ENCODE data around the gene FAM162A. TPM values are rescaled to one million over a fixed set of nuclear protein-coding genes. Genes with fewer than 3 reads are reported as not detected.

Gene FAM162A
- total RNA-seq, 2 donors from 2014 or later = 167 to 310 TPM

DNA sequence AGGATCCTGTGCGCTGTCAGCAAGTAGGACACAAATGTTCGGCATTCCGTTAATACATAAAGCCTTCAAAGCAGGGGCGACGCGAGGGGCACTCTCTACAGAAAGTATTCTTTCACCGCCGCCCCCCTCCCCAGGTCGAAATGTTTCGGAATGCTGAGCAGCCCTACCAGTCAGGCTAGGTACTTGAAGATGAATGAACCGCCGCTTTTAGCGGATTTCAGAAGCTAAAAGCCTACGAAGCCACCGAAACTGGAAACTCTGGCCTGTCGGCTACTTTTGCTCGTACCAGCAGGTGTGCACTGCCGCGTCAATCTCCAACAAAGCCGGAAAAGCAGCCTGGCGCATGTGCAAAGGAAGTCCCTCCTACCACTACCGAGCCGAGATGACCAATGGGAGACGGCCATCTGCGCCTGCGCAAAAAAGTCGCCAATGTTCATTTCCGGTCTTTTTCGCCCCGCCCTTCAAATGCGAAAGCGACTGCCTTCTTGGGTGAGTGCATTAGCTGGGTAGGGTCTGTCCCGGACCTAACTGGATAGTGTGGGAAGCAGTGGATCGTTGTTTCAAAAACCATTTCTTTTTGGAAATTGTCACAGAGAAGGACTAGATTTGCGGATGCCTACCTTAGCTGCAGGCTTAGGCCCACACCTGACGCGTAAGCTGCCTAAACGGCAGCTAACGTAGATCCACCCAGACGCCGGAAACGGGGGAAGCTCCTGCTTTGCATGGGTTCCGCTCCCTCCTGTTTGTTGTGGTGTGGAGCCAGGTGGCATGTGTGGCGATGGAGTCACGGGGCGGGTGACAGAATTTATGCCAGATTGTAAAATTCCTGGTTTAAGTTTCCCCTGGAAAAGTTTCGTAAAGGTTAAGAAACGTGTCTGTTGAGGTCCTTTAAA, 32.0 kb downstream of the FAM162A start, which contains the start of gene WDR5B:
WDR5B (minus strand) TSS at position 301 of the 893 bp plus-strand sequence. CDS start 534 bp downstream, outside the sequence.
- TF ChIP-seq CTCF (IDR thresholded peaks at IDR 0.05) = no peak
- H3K36me3 ChIP-seq = no peaks in the 10 kb centered on the region
- peak within 1 kb of the TSS; percentile 57 for H3K4me3 ChIP-seq
- no peaks in the 10 kb centered on the region for H3K9me3 ChIP-seq
- H3K9ac ChIP-seq (ENCODE audit: low read depth in 2 of 2, low read length in 2 of 2) = peak within 1 kb of the TSS; percentile 52 to 88
- intact Hi-C loops (cut with DNase I) = no loop called here
- H3K27ac ChIP-seq = peak within 1 kb of the TSS; percentile 91
- peak; percentile 99 for DNase-seq
- peaks cover 6% of the 10 kb centered on the region for H3K4me1 ChIP-seq
- H3K27me3 ChIP-seq = no peaks in the 10 kb centered on the region

DNA sequence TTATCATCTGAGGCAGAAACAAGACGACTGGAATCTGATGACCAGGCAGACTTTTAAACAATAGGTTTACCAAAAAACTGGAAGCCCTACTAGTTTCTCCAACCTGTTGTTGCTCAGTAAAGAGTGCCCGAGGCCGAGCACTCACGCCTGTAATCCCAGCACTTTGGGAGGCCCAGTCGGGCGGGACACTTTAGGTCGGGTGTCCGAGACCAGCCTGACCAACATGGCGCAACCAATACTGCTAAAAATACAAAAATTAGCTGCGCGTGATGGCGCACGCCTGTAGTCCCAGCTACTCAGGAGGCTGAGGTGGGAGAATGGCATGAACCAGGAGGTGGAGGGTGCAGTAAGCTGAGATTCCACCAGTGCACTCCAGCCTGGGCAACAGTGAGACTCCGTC, 33.0 kb downstream of the FAM162A start:
- DNase-seq = no peak
- H3K9me3 ChIP-seq = no peaks in the 10 kb centered on the region
- peak overlapping the region; percentile 57 for H3K4me3 ChIP-seq
- intact Hi-C loops (cut with DNase I) = no loop called here
- H3K4me1 ChIP-seq = peaks cover 6% of the 10 kb centered on the region
- H3K27ac ChIP-seq = no peak overlapping the region
- no peaks in the 10 kb centered on the region for H3K36me3 ChIP-seq
- H3K27me3 ChIP-seq = no peaks in the 10 kb centered on the region
- peak overlapping the region in 1 of 2 donors; percentile 88 for H3K9ac ChIP-seq (ENCODE audit: low read depth in 2 of 2, low read length in 2 of 2)
- TF ChIP-seq CTCF (IDR thresholded peaks at IDR 0.05) = no peak

- Histone ChIP-seq H3K27ac (no peak overlapping the region), H3K4me1 (peaks cover 6% of the 10 kb centered on the region), H3K36me3 (no peaks in the 10 kb centered on the region), H3K4me3 (no peak overlapping the region), H3K27me3 (no peaks in the 10 kb centered on the region), H3K9me3 (no peaks in the 10 kb centered on the region), H3K9ac (ENCODE audit: low read depth in 2 of 2, low read length in 2 of 2) (no peak overlapping the region)
- intact Hi-C loops (cut with DNase I) = no loop called here
- no peak for DNase-seq
- no peak for TF ChIP-seq CTCF (IDR thresholded peaks at IDR 0.05)
Measured at GRCh38 chr3:122421101-122421500, 37.1 kb downstream of the FAM162A start.

DNA sequence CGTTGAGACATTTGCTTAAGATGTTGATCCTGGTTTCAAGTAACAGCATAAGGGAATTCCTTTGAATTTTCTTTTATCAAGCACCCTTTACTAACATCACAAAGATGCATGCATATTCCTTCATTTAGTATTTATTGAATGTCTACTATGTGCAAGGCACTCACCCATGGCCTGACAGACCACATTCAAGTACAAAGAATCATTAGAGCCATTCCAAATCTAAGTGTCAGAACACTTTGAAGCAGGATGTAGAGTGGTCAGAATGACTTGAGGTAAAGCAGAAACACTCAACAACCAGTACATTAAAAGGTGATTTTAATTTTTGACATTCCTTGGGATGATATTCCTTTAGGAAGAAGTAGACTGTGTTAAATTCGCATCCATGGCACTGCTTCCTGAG, 37.9 kb downstream of the FAM162A start:
- no peak for DNase-seq
- Histone ChIP-seq H3K27me3 (no peaks in the 10 kb centered on the region), H3K27ac (no peak overlapping the region), H3K9ac (ENCODE audit: low read depth in 2 of 2, low read length in 2 of 2) (no peak overlapping the region), H3K4me3 (no peak overlapping the region), H3K4me1 (peaks cover 4% of the 10 kb centered on the region), H3K9me3 (no peaks in the 10 kb centered on the region), H3K36me3 (peaks cover 4% of the 10 kb centered on the region)
- intact Hi-C loops (cut with DNase I) = no loop called here
- TF ChIP-seq CTCF (IDR thresholded peaks at IDR 0.05) = no peak

- Histone ChIP-seq H3K4me3 (no peak overlapping the region), H3K27ac (no peak overlapping the region), H3K9ac (ENCODE audit: low read depth in 2 of 2, low read length in 2 of 2) (no peak overlapping the region), H3K9me3 (no peaks in the 10 kb centered on the region), H3K27me3 (no peaks in the 10 kb centered on the region), H3K4me1 (no peaks in the 10 kb centered on the region), H3K36me3 (peaks cover 6% of the 10 kb centered on the region)
- no peak for DNase-seq
- TF ChIP-seq CTCF (IDR thresholded peaks at IDR 0.05) = no peak
- intact Hi-C loops (cut with DNase I) = no loop called here
Measured at GRCh38 chr3:122427857-122428471, 44.0 kb downstream of the FAM162A start.

Measured in colonic mucosa (tissue), 4 donors.